GM19455 (cell line): Measurements from ENCODE around the gene MSMP.

Experiments
- ATAC-seq: cut with Tn5 transposase; IDR thresholded peaks from one replicate; pipeline ENCODE4 v1.9.1; 2021; ENCODE audit not compliant: unreplicated experiment

The MSMP gene

DNA sequence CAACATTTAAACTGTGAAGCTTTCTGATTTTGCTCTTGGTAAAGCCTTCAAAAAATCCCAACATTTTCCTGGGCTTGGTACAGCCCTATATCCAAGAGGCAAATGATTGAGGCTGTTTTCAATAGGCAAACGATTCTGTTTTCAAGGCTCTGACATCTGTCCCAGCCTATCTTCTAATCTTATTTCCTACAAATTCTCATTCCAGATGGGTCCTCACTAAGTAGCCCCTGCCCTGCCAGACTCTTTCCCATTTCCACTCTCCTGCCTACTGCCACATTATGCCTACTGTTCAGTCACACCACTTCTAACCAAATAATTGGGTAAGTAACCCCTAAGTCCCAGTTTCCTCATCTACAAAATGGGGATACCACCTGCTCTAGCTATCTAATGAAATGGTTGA, 8.5 kb downstream of the MSMP start:
- no peak for ATAC-seq

DNA sequence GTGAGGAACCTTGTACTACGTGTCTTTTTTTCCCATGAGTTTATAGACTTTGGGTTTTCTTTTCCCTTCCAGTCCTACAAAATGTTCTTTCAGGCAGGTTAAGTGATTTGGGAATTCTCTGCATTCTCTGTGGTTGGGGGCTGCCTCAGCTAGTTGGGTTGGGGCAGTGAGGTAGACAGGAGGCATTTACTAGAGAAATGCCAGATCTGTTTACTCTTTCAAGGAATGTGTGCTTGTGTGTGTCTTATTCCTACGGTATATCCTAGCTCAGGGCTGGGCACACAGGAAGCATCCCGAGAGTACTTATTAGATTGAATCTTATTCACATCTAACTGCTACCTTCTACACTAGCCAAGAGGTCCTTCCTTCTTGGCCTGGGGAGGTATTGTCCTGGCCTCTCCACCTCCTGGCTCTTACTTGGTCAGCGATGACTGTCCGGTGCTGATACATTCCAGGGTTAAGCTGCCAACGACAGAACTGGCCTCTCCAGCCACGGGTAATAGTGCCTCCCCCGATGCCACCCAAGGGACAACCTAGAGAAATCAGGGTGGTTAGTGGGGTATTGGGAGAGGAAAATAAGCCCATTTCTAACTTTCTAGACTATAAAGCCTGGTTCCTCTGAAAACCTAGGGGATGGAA, 10.1 kb downstream of the MSMP start:
- no peak for ATAC-seq

DNA sequence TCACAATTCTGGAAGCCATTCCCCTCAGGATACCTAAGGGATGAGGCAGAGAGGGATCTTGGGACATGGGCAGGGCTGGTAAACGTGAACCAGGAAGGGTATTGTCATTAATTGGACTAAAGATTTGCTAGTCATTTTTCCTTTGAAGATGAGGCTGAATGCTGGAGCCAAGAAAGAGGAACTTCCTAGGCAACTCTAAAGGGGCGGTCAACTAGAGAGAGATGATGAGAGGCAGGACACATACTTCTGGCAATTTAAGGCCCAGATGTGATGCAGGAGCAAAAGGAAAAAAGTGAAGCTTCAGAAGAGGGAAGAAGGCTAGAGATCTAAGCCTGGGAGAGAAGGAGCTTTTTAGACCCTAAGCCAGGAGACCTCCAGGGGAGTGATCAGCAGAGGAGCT, 10.6 kb downstream of the MSMP start:
- ATAC-seq, result no peak

DNA sequence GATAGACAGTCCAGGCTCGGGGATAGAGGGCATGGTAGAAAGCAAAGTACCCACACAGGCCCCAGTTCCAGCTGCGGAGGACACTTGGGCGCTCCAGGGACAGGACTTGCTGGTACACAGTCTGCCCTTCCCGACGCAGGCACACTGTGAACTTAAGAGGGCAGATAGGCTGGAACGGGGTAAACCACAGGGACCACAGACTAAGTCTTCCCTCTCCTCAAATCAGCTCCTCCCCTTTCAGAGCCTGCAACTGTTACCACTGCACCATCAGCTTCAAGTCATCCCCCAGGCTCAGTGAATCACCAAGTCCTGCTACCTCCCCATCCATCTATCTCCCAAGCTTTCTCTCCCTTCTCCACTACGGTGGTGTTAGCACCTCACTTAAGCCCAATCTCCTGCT, 12.3 kb downstream of the MSMP start:
- no peak for ATAC-seq

DNA sequence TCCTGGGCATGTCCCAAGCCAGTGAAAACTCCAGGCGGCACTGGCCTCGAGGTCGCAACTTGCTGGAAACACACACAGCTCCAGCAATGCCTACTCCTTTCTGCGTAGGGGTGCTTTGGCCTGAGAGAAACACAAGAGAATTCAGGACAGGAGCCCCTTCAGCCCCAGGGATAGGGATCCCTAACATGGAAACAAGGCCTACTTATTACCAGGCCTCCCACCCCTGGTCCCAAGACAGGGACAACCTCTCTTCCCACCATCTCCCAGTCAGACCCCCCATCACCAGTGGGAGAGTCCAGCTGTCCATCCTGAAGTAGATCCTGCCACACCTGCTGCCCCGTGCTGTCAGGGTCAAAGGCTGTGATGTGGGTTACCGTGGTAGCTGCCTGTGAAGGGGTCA, 13.8 kb downstream of the MSMP start:
- no peak for ATAC-seq

DNA sequence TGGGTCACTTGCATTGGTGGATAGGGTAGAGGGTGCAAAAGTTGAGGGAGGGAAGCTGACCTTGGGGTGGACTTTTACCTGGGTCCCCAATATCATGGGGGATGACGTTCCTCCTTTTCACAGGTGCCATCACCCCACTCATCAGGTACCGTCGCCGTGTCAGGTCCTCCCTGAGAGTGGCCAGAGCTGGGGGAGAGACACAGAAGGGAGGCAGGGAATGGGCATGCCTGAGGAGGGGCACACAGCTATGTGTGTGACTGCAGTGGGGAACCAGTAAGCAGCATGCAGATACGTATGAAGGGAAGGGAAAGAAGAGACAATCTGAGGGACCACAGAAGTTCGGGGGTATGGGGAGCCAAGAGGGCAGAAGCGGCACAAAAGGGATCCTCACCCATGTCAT, 15.2 kb downstream of the MSMP start:
- no peak for ATAC-seq

DNA sequence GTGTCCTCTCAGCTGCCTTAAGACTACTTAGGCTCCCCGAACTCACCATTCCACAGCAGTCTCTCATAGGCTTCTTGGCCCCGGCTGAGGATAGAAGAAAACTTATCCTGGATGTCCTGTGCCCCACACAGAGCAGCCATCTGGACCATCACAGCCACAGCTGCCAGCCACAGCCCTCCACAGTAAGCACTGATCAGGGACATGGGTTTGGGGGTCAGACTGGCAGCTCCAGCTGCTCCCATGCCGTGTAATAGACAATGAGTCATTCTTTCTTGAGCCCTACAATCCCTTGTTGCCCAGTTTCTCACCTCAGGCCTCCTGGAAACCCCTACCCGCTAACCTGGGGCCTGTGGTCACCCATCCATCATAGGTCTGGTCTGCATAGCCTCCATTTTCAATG, 15.9 kb downstream of the MSMP start:
- ATAC-seq, result no peak

DNA sequence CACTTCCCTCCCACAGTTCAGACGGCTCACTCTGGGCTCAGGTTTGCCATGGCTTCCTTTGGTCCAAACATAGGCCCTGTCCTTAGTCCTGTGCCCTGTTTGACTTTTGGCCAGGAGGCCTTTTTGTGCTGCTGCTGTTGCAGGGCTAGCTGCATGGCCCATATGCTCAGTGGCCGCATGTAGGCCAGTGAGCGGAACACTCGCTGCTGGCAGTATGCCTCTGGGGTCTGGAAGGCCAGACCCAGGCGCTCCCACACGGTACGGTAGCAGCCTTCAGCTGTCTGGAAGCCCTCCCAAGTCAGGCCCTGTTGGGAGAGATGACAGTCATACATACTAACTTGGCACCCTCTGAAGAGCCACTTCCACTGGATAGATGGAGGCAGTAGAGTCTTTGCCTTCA, 16.9 kb downstream of the MSMP start:
- ATAC-seq, result no peak

DNA sequence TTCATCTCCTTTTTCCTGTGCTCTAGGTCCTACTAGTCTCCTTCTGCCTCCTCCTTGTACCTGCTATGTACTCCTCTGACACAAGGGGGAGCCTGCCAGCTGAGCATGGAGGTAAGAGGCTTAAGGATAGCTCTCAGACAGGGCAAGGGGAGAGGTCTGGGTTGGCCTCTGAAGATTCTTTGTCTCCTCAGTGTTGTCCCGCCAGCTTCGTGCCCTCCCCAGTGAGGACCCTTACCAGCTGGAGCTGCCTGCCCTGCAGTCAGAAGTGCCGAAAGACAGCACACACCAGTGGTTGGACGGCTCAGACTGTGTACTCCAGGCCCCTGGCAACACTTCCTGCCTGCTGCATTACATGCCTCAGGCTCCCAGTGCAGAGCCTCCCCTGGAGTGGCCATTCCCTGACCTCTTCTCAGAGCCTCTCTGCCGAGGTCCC, 17.9 kb downstream of the MSMP start:
- ATAC-seq, result no peak

DNA sequence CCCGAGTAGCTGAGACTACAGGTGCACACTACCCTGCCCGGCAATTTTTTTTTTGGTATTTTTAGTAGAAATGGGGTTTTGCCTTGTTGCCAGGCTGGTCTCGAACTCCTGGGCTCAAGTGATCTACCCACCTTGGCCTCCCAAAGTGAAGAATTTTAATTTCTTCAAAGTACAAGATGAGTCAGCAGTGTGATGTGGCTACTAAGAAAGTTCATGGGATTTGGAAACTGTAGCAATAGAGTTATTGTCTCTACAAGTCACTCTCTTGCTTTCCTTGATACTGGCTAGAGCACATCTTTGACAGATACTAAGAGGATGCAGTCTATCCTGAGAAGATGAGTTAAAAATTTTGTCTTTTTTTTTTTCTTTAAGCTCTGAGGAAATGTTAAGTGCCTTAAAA, 20.0 kb downstream of the MSMP start:
- no peak for ATAC-seq

DNA sequence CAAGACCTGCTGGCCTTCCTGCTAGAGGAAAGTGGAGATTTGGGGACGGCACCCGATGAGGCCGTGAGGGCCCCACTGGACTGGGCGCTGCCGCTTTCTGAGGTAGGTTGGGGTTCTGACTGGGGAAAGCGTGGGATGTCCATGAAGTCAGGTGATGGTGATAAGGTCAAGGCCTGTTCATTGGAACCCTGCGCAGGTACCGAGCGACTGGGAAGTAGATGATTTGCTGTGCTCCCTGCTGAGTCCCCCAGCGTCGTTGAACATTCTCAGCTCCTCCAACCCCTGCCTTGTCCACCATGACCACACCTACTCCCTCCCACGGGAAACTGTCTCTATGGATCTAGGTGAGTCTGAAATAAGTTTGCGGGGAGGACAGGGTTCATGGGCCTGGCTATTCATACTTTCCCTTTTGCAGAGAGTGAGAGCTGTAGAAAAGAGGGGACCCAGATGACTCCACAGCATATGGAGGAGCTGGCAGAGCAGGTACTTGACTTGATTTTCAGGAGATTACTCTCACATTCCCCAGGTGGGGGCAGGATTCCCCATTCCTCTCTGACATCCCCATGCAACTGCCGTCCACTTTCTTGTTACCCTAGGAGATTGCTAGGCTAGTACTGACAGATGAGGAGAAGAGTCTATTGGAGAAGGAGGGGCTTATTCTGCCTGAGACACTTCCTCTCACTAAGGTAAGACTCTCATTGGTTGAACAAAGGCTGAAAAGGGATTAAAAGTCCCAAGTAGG, 21.1 kb downstream of the MSMP start:
- ATAC-seq, result peak; percentile 13

DNA sequence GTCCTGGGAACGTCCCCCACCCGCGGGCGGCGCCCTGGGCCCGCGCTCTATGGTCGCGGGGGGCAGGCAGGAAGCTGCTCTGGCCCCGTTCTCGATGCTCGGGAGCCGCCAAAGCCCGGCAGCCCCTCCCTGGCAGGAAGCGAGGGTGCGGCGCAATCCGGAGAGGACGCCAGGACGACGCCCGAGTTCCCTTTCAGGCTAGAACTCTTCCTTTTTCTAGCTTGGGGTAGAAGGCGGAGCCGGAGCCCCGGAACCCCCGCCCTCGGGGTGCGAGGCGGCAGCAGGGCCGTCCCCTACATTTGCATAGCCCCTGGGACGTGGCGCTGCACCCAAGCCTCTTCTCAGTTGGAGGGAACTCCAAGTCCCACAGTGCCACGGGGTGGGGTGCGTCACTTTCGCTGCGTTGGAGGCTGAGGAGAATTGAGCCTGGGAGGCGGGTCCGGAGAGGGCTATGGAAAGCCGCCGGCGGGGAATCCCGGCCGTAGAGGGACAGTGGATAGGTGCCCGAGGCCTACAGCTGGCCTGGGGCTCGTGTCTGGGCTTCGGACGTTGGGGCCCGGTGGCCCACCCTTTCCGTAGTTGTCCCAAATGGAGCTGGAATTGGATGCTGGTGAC, 21.8 kb downstream of the MSMP start, which contains the start of the genes CREB3 and TLN1:
CREB3 (plus strand) TSS at position 482 of the 615 bp plus-strand sequence; CDS start at position 589, 107 bp downstream.
TLN1 (minus strand) TSS at position 11 of the 615 bp plus-strand sequence. CDS start 6,501 bp downstream, outside the sequence.
- peak; percentile 83 for ATAC-seq

DNA sequence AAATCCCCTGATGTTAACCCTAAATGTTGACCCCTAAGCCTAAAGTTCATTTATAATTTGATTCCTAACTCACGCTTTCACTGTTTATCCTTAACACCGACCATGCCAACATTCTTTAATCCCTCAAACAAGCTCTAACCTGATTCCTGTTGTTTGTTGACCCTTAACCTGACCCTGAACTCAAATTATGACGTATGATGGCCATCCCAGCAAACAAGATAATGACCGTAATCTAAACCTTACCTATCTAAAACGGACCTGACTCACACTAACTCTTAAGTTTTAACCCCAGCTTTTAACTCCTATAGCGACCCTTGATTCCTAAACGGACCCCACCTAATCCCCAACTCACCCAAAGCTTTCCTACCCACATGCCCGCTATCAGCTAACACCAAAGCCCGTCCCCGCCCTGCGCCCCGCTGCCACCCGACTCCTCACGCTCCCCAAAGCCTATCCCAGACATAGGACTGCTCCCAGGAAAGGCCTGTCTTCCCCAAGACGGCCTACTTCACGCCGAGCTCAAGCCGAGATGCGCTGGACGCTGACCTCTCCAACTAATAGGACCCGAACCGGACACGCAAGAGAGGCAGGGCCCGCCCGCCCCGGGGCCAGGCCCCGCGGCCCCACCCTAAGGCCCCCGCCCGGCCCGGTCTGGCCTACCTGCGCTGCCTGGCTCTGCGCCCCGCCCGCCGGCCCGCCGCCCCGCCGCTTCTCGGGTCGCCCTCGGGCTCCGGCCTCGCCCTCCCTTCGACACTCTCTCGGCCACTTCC, 22.5 kb downstream of the MSMP start:
- ATAC-seq, result peak; percentile 0

DNA sequence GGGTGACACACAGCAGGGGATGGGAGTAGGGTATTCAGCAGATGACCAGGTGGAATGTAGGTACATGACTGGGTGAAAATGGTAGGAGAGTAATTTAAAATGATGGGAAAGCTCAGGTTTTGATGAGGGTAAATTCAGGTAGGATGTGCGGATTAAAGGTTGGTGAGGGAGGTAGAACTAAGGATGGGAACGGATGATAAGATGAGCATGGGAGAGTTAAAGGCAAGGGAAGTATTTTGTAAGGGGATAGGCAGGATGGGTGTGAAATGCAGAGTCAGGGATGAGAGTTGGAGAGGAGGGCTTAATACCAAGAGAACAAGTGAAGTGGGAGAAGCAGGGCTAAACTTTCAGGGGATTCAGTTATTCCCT, 23.6 kb downstream of the MSMP start:
- ATAC-seq, result no peak

DNA sequence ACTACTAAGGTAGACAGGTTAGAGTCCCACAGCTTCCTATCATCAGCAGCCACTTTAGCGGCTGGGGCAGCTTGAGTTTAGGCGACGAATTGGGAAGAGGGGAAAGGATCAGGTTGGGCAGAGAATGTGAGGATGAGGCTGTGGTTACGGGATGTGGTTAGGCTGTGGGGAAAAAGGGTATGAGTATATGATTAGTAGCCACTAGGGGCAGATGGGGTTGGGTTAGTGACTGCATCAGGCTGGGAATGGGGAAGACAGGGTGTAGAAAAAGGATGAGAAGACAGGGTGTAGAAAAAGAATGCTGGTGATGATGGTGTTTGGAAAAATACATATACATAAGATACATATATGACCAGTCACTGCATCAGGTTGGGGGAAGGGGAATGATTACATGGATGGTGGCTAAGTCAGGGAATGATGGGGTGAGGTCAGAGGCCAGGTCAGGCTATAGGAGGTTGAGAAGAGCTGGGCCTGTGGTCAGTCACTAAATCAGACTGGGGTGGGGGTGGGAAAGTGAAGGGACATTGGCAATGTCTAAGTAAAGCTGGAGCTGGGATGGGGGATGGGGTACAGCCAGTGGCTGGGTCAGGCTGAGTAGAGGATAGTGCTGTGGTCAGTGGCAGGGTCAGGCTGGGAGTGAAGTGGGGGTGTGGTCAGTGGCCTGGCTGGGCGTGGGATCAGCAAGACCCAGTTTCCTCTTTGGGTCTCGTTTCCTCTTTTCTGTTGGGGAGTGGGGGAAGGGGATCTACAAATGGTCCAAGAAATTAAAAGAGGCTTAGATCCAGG, 24.2 kb downstream of the MSMP start:
- ATAC-seq, result no peak

DNA sequence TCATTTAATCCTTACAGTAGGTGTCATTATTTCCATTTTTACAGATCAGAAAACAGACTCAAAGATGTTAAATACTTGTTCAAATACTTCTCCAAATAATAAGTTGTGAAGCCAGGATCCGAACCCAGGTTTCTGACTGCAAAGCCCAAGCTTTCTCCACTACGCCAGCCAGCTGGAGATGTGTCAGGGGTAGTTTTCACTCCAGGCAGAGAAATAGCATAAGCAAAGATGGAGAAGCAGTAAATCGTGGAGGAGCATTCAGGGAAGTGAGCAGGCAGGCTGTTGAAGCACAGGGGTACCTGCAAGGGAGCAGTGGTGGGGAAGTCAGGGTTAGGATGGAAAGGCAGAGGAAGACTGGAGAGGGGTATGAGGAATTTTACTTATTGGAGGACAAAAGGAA, 25.0 kb downstream of the MSMP start:
- no peak for ATAC-seq

DNA sequence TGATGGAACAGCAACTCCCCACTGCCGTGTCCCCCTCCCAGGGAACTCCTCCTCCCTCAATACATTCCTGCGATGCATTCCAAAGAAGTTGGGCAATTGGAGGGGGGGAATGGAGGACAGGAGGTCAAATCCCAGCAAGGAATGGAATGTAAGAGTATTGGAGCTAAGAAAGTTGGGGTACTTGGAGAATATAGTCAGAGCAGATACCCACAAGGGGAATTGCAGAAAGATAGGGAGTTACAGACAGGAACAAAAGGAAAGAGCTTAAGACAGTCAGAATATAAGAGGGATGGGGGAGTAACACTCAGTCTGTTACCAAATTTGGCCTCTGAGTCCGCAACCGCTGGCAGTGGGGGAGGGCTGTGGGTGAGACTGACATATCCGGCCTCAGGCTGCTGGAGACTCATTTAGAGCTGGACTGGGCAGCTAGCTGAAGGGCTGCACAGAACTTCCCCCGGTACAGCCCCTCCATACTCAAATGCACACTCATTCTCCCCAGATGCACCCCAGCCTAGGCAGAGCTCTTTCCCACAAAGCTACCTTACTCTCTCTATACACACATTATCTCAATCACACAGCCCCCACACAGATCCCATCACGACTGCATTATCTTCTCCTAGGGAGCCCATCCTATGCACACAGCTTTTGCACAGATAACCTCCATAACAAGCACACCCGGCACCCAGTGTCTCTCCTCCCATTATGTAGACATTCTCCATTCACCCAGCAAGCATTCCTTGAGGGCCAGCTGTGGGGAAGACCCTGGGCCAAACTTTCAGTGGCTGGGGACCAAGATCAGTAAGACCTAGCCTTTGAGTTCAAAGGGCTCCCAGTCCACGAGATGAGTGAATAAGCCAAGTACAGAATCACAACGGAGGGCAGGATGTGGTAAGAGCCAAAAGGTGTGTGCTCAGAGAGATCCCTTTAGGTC, 25.8 kb downstream of the MSMP start:
- no peak for ATAC-seq

DNA sequence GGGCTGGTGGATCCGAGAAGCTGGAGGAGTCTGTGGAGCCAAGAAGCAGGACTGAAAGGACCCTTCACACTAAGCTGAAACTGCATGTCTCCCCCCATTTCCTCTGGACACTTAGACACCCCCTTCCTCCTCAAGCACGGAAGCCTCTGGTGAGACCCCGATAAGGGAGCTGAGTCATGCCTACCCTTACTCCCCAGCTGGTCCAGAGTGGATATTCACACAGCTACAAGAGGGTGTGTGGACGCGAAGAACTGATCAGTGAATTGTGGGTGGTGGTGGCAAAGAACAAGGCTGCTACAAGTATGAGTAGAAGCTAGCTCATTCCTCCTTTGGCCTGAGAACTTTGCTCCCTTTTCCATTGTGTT, 26.4 kb downstream of the MSMP start:
- no peak for ATAC-seq

DNA sequence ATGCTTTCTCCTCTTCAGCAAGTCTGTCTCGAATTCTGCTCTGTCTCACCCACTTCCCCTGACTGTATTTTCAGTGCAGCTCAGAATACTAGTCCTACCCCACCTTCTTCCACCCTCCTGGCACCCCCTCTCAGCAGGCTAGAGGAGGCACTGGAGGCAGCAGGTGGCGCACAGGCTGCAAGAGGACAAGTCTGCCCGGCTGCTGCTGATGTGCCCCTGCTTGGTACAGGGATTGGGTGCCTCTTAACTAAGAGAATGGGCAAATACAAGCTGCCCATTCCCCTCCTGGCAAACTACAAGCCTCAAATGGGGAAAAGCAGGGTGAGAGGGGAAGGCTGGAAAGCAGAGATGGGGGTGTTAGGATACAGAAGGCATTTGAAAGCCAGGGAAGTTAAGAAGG, 27.1 kb downstream of the MSMP start:
- ATAC-seq, result no peak

DNA sequence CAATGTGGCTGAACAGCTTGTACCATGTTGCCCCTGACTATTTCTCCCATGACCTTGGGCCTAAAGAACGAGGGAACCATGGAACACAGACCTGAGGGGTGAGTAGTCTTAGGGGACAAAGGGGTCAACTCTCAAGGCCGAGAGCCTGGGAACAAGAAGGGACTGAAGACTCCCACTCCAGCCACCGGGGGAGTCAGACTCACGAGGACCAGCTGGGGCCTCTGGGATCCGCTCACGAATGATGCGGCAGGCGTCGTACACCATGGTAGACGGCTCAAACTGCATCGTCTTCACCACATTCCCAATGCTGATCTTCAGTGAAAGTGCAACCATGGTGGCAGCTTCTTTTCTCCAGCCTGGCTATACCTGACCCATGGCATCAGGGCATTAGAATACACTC, 28.7 kb downstream of the MSMP start:
- ATAC-seq, result no peak
